ENCODE results near the gene FRAS1.

FRAS1 gene

DNA sequence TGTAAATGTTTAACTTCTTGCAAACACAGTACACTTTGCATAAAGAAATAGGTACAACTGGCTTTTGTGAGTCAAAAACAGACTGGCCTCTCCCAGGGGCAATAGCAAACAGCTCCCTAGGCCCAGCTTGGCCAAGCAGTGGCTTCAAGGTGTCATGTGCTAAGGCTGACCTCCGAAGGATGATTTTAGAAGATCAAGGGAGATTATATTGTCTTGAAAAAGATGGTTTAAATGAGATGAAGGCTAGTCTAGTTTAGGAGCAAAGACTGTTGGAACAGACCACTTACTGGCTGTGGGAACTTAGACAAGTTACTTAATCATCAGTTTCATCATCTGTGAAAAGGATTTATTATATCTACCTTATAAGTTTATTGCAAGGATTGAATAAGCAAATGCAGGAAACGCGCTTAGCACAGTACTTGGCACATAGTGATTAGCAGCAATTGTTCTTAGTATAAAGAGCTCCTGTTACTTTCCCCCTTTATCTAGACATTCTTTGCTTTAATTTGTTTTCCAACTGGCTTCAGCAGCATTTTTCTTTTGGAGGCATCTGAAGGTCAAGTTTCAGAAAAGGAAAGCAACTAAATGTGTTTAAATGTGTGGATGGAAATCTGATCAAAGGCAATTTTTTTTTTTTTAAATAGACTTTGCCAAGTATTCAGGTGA lies 511.6 kb downstream of the FRAS1 start:
- no peak for DNase-seq (ENCODE audit: low read depth in 4 of 4, low spot score in 1 of 4)

DNA sequence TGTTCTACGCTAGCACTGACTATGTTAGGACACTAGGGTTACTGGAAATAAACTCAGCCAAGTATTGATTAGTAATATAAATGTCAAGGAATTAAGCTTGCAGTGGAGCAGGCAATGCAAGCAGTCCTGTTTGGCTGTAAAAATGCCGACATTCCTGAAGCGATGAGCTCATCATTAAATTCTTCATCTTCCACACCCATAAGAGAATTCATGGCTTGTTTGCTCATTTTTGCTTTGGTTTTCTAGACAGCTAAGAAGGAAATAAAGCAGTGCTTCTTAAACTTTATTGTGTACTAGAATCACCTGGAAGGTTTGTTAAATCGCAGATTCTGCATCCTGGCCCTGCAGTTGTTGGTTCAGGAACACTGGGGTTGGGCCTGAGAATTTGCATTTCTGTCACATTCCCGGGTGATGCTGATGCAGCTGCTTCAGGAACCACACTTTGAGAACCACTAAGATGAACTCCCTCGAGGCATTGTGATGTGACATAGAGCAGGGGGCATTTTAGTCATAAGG lies 512.2 kb downstream of the FRAS1 start:
- no peak for DNase-seq (ENCODE audit: low read depth in 4 of 4, low spot score in 1 of 4)

DNA sequence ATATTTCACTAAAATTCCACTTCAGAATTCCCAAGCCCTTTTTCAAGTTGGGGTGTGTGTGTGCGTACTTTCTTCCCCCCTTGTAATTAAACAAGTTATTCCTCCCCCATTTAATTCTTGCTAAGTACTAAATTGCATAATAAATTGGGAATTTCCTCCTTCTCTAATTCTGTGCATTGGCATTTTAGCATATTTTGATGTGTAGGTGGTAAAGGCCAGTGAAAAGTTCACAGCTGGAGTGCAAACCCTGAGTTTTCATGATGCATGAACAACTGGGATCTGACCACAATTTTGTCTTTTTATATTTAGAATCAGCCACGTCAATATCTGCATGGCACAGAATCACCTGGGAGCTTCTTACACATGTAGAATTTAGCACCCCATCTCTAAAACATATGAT lies 513.0 kb downstream of the FRAS1 start:
- no peak for DNase-seq (ENCODE audit: low read depth in 4 of 4, low spot score in 1 of 4)

DNA sequence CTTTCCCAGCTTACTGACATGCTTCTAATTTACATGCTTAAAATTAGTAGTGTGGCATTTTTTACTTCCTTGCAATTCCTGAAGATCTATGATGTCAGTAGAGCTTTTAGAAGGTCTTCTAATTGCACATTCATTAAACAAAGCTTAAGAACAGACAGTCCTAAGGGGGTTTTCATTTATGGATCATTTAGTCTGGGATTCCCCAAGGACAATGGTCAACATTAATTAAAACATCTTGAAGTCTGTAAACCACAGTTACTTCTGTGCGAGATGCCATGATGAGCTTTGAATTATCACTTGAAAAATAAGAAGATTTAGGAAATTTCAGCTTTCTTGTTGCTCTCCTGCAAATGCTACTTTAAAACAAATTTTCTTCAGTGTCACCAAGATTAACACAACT lies 514.7 kb downstream of the FRAS1 start:
- no peak for DNase-seq (ENCODE audit: low read depth in 4 of 4, low spot score in 1 of 4)

DNA sequence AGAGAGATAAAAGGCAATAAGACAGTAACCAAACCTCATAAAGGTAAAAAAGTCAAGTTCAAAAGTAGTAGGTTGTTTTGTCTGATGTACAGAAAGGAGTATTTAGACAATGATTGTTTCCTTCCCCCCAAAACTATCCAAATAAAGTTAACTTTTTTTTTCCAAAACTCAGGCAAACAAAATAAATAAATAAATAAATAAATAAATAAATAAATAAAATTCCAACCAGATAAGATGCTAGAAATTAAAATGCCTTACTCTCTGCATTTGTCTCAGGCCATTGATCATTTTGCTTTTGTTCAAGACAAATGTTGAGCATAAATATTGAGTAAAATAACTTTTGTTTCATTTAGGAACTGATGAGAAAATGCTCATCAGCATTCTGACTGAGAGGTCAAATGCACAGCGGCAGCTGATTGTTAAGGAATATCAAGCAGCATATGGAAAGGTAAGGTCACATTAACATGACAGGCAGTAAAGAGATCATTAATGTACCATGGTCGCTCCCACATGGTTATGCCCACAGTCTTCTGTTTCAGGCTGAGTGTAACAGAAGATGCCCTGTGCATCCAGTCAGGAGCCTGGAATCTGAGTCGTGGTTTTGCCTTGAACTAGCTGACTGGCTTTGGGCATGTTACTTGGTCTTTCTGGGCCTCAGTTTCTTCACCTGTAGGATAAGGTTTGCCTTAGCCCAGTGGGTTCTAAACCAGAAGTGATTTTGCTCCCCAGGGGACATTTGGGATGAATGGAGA lies 521.7 kb downstream of the FRAS1 start:
- DNase-seq (ENCODE audit: low read depth in 4 of 4, low spot score in 1 of 4) = no peak

DNA sequence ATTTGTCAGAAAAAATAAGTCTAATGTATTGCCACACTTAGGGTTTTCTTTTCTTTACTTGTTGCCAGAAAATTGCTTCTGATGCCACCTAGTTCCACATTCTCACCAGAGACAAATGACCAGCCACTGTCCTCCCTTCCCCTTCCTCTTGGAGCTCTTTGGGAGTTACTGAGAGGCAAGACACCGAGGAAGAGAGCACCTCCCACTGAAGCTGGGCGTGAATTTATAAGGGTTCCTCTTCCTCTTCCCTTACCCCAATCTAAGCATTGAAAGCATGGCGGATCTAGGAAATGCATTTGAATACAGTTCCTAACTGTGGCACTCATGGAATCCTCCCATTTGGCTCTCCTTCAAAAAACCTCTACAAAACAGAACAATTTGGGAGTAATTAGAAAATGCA lies 524.5 kb downstream of the FRAS1 start:
- DNase-seq (ENCODE audit: low read depth in 4 of 4, low spot score in 1 of 4) = no peak

DNA sequence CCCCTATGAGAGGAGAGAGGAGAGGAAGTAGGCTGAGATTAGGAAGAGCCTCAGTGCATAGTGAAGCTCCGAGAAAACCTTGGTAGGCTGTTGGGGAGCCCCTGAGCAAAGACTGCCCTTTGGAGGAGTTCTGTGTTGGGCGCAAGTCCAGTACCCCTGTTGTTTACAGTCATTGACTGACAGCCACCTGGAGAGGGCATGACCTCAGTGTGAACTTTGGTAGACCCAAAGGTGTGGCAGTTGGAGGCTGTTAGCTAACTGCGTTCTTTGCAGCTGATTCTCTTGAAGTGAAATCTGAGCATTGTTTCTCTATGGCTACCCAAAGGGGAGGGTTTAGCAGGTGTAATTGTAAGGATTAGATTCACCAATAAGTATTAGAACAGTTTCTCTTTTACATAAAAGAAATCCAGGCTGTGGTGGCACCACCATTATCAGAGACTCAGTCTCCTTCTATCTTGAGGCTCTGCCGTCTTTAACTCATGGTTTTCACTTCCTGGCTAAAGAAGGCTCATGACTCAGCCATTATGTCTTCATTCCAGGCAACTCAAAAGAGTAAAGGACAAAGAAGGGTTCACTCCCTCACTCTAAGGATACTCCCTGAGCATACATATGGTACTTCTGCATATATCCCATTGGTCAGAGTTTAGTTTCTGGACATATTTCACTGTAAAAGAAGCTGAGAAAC lies 527.9 kb downstream of the FRAS1 start:
- DNase-seq (ENCODE audit: low read depth in 4 of 4, low spot score in 1 of 4) = no peak

DNA sequence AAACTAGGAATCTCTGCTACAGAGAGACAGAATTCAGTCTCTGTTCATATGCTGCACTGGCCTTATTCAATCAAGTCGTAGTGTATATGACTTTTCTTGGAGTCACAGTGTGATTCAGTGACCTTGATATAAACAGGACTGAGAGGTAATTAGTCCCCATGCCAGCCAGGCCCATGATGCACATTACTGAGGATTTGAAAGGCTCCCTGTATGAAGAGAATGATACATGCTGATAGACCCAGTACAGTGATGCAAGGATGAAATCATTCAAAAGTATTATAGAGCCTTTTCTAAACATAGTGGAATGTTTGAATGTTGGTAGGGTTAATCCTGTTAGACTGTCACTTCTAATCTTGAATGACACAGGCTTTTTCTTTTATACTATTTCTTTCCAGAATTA lies 528.5 kb downstream of the FRAS1 start:
- DNase-seq (ENCODE audit: low read depth in 4 of 4, low spot score in 1 of 4) = no peak

DNA sequence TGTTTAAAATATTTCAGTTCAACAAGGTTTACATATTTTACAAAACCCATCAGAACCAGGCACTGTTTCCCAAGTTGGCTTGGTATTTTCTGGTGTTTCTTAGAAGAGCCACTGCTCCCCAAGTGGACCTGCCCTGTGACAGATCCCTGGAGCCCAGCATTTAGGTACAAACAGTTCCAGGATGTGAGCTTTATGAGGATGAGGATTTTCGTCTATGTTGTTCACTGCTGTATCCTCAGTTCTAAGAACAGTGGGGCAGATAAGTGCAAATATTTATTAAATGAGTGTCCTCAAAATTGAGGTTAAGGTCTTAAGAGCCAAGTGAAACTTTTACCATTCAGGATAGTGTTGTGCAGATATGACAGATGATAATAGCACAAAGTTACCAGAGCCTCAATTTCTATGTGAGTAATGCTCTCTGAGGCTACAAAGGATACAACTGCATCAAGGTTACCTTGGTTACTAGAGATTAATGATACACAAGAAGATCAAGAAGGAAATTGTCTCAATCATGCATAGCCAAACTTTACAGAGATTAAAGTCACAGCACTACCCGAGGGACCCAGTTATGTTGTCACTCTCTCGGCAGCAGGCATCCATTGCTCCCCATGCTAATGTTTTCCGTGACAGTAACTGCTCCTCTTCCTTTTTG lies 531.9 kb downstream of the FRAS1 start:
- no peak for DNase-seq (ENCODE audit: low read depth in 4 of 4, low spot score in 1 of 4)

DNA sequence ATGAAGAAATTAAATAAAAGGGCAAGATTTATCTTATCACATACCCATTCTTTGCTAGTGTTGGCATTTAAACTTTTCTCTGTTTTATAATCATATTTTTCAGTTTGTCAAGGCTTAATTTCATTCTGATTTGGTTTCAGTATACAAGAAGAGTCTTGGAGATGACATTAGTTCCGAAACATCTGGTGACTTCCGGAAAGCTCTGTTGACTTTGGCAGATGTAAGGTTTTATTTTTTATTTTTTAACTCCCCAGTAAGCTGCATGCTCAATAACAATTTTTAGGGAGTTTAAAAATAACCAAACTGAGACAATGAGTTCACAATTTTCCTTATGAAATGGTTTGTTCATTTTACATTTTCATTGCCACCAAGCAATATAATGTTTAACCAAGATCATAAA lies 534.3 kb downstream of the FRAS1 start:
- no peak for DNase-seq (ENCODE audit: low read depth in 4 of 4, low spot score in 1 of 4)

DNA sequence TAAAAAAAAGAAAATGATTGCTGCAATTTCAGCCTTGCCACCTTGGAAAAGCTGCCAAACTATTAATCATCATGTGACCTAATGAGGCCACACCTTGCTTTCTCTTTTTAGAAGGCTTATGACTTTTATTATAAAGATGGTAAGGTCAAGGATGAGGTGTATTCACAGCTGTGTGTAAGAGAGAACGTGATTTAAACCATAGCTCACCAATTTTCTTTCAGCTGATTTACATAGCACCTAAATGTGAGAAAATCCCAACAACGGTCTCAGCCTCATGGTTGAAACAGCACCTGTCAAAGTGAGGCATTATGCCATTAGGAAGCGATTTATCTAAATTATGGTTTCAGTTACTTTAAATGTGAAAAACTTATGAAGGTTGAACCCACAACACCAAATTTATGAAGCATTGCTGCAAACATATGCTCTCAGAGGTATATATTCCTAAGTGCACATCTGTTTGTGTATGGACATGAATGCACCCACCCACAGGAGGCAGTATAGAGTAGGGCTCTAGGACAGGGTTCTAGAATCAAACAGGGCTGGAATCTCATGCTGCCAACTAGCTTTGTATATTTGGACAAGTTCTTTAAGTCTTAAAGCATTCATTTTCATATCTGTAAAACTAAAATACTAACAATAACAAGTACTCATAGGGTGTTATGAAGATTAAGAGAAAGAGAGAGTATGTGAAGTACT lies 535.1 kb downstream of the FRAS1 start:
- DNase-seq (ENCODE audit: low read depth in 4 of 4, low spot score in 1 of 4) = no peak

Data from stimulated activated CD4-positive, alpha-beta T cell treated with anti-CD3 and anti-CD28 coated beads, Interleukin-1b, Interleukin-23, amount 100 ng/mL, for 24 hours (primary cell).